ENCODE measurements around the gene PHF12. TPM values are rescaled to one million over a fixed set of nuclear protein-coding genes. Genes with fewer than 3 reads are reported as not detected.
"Not testable (repeated sequence)": the region's sequence is repeated elsewhere in the genome, so short reads cannot be mapped to it uniquely, and the experiment has no call there.

The PHF12 gene
- total RNA-seq, 1 donor from 2014 or later = 42.8 TPM

DNA sequence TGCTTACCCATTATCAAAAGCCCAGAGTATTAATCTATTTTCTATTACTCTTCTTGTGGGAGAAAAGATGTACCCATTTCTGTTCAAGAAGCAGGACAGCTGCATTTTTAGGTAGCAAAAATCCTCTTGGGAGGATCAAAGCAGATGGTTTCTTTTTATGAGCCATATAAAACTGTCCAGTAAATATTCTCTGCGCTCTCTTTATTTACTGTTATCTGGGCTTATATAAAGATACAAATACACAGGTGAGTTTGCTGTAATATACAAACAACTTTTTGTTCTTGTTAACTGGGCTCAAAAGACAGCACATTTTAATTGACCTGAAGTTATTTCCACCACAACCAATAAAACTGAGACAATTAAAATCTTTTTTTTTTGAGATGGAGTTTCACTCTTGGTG is 10.1 kb downstream of the PHF12 start:
- no peak for DNase-seq (ENCODE audit: low spot score)
- no peak for ATAC-seq
- intact Hi-C loops (cut with DNase I) = no loop called here

DNA sequence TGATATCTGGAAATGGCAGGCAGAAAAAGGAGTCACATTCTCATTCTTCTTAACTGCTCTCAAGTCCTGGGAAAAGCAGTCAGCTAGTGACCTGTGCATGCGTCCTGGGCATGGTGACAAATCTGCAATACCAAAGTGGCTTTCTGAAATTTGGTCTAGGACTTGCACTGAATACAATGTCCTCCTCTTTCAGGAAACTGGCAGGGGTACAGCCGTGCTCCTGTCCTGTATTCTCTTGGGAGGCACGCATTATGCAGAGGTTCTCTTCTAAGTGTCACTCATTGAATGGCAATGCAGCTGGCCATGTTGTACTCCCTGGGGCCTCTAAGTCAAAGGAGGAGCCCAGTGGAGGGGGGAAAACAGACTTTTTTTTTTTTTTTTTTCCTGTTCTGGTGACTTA is 10.6 kb downstream of the PHF12 start:
- intact Hi-C loops (cut with DNase I) = no loop called here
- ATAC-seq = peak; percentile 28

GRCh38 chr17:28940142-28940541 is 11.2 kb downstream of the PHF12 start:
- intact Hi-C loops (cut with DNase I) = no loop called here
- no peak for DNase-seq (ENCODE audit: low spot score)
- no peak for ATAC-seq

More for the DNA sequence above, 10.6 kb downstream of the PHF12 start:
- DNase-seq (ENCODE audit: low spot score) = no peak

DNA sequence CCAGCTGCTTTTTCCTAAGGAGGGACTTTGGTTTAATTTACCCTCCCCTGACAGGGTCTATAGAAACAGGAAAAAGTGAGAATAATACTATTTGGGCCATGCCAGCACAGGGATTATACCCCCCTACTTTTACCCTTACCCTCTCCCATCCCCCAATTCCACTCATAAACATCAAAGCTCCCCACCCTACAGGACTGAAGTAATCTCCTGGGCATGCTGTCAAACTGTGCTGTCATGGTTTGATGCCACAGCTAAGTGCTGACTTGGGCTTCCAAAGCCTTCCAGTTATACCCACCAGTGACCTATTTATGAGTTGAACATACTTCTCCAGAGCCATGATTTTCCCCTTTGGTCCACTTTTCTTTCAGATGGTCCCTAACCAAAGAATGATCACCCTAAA is 12.8 kb downstream of the PHF12 start:
- intact Hi-C loops (cut with DNase I) = no loop called here
- DNase-seq (ENCODE audit: low spot score) (no peak), ATAC-seq (no peak)

- intact Hi-C loops (cut with DNase I) = no loop called here
- peak; percentile 77 for ATAC-seq
- no peak for DNase-seq (ENCODE audit: low spot score)
Observed at GRCh38 chr17:28937044-28937729, 14.1 kb downstream of the PHF12 start.

DNA sequence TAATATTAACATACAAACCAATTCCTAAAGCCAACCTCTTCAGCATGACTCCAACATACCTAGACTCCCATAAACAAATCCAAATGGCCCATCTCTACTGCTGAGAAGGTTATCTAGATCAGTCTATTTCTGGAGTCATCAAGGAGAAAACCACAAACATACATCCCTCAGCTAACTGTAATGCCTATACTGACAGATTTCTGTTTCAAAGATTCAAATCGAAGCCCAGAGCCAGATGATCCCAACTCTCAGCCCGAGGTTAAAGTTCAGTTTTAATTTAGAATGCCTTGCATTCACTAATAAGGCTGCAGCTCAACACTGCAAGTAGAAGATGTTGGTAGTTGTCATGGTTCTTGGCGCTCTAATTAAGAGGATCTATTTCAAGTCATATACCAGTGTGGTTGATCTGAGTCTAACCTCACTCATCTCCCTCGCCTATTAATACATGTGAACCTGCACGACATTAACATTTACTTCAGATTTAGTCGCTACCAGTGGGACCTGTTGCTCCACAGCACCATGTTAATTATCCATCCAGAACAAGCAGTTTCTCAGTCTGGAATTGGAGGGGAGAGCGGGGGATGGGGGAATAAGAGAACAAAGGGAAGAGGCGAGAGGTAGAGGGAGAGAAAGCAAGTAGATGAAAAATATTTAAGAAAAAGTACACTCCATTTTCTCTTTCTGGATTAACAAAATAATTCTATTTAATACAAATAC is 15.4 kb downstream of the PHF12 start:
- intact Hi-C loops (cut with DNase I) = no loop called here
- ATAC-seq (no peak), DNase-seq (ENCODE audit: low spot score) (no peak)

- intact Hi-C loops (cut with DNase I); ATAC-seq; DNase-seq (ENCODE audit: low spot score): not testable (repeated sequence)
Observed at GRCh38 chr17:28934508-28934907, 16.8 kb downstream of the PHF12 start.

- ATAC-seq = no peak
- no peak for DNase-seq (ENCODE audit: low spot score)
- intact Hi-C loops (cut with DNase I) = no loop called here
Observed at GRCh38 chr17:28929787-28930186, 21.5 kb downstream of the PHF12 start.

- intact Hi-C loops (cut with DNase I) = no loop called here
- no peak for ATAC-seq
- DNase-seq (ENCODE audit: low spot score) = no peak
Observed at GRCh38 chr17:28928061-28928460, 23.3 kb downstream of the PHF12 start.

DNA sequence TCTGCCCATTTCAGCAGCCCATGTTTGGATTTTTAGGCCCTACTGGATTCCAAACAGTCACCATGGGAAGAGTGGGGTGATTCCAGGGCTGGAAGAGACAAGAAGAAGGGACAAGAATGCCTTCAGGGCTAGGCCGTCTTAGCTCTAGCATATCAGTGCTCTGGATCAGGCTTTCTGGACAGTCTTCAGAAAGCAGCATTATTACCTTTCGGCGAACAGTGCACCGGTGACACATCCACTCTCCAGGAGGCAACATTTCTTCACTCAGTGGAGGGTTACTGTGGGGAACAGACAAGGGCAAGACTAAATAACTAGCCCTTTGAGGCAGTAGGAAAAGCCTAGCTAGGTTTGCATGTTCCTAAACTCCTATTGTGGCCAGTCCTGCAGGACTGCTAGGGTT is 24.5 kb downstream of the PHF12 start:
- ATAC-seq = no peak
- intact Hi-C loops (cut with DNase I) = no loop called here
- DNase-seq (ENCODE audit: low spot score) = no peak

DNA sequence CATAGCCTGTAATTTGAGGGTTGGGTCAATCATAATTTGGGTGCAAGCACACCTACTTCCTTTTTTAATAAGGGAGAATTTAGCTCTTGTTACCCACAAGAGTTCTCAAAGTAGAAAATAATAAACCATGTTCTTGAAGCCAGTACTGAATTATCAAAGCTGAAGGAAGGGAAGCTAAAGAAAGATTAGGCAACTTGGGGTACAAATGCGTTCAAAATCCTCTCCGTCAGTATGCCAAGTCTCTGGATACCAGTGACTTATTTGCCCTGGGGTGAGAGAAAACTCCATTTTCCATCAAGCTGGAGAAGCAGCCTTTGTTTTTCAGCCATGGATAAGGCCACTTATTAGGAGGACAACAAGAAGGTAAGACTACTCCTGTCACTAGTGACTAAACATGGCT is 25.0 kb downstream of the PHF12 start:
- intact Hi-C loops (cut with DNase I) = no loop called here
- ATAC-seq = no peak
- DNase-seq (ENCODE audit: low spot score) = no peak

DNA sequence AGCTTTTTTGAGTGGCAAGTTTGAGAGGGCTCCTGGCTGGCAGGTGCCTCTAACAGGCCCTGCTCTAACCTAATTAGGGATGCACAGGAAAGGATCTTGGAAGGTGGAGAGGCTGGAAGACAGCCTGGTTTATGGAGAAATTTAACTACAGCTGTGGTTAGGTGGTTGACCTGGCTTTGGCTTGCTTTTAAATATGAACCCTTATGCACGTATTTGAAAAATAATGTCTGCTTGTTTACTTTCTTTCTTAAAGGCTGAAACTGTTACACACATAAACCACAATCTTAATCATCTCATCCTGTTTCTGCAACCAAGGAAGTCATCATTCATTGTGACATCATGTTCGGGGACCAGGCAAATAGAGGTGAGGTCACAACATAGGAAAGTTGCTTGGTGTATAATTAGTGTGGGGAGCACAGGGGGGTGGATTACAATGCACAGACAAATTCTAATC is 25.4 kb downstream of the PHF12 start:
- DNase-seq (ENCODE audit: low spot score) = no peak
- intact Hi-C loops (cut with DNase I) = no loop called here
- peak; percentile 48 for ATAC-seq

DNA sequence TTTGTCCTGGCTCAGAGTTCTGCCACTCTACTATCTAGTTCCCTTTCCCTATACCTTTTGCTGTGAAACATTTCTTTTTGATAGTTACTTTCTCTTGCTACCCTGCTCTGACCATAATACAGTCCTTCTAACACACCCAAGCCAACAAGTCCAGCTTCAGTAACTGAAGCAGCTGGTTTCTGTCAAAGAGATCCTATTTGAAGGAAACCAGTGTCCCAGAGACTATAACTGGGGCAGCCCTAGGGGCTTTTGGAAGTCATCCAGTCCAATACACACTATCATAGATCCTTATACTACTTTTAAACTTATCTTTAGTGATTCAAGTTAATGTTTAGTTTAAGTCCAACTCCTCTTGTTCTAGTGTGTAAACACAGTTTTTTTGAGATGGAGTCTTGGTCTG is 31.1 kb downstream of the PHF12 start:
- DNase-seq (ENCODE audit: low spot score) (no peak), ATAC-seq (no peak)
- intact Hi-C loops (cut with DNase I) = no loop called here

GRCh38 chr17:28918295-28918694 is 33.0 kb downstream of the PHF12 start:
- ATAC-seq (no peak), DNase-seq (ENCODE audit: low spot score) (no peak)
- intact Hi-C loops (cut with DNase I) = no loop called here

- DNase-seq (ENCODE audit: low spot score) (no peak), ATAC-seq (peak; percentile 37)
- intact Hi-C loops (cut with DNase I) = no loop called here
Observed at GRCh38 chr17:28917465-28917864, 33.9 kb downstream of the PHF12 start.

DNA sequence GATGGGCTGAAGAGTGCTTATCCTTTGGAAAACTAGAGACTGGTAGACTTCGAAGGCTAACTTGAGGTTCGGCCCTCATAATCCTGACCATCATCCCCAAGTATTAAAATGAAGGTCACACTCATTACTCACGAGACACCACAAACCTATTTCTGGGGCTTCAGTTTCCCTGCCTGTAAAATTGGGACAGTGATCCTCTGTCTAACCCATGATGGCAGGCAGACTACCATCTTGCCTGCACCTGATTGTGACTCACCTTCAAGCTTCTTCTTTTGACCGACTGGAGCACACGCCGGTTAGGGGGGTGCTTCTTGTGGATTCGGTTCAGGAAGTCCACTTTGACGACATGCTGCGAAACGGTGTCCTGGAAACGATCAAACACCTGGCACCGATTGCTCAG is 34.3 kb downstream of the PHF12 start:
- intact Hi-C loops (cut with DNase I) = no loop called here
- DNase-seq (ENCODE audit: low spot score) (no peak), ATAC-seq (no peak)

GRCh38 chr17:28916302-28916934 is 34.9 kb downstream of the PHF12 start:
- DNase-seq (ENCODE audit: low spot score) (no peak), ATAC-seq (peak; percentile 67)
- intact Hi-C loops (cut with DNase I) = no loop called here

DNA sequence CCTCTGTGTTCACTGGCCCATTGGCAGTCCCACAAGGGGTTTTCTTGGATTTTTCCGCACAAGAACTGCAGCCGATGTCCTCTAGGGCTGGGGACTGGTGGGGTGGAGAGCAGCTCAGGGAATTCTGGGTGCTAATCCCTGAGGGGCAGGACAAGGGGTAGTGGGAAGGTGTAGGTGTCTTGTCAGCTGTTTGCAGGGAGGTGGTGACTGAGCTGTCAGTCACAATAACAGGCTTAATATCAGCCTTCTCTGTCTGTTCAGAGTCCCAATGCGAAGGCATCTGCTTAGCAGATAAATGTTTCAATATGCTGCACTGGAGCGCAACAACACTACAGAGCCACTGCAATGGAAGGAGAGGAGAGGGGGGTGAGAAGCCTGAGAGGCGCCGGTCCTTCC is 38.4 kb downstream of the PHF12 start:
- intact Hi-C loops (cut with DNase I) = no loop called here
- no peak for DNase-seq (ENCODE audit: low spot score)
- ATAC-seq = no peak

DNA sequence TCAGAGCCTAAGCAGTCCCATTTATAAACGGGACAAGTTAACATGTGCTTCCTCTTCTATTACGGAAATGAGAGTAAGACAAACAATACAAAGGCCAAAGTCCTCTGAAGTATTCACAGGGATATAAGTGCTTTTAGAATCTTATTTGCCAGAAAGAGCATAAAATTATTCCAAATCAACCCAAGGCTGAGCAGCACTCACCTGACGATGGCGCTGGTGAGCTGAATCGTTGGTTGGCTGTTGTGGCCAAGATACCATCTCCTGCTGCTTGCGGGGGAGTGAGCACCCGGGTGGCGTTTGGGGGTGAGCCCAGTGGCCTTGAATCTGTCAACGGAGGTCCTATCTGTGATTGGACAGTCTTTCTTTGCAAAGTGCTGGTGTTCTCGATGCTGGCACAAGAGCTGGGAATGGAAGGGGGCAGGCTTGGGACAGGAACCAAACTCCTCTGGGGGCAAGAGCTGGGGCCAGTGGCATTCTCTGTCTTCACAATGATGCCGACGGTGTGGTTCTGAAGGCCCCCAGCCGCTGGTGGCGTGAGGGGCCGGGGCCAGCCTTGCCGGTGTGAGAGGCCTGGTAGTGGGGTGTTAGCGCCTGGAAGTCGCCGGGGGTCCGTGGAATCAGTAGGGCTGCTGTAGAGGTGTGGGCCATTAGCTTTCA is 38.9 kb downstream of the PHF12 start:
- ATAC-seq = no peak
- no peak for DNase-seq (ENCODE audit: low spot score)
- intact Hi-C loops (cut with DNase I) = no loop called here

Measured in sciatic nerve (tissue), 2 donors.